OCI-LY3 (cell line): ENCODE results near the gene BROX.
"Not testable (repeated sequence)": the region's sequence is repeated elsewhere in the genome, so short reads cannot be mapped to it uniquely, and the experiment has no call there.

Source experiments
- H2AFZ ChIP-seq: fragments of 200-600, 300-600 bp; shearing (Covaris generic); 2 replicates; pipeline ENCODE4 v1.6.0; 2014; ENCODE audit warnings: antibody characterized with exemption, low read depth, low read length
- H3K27ac ChIP-seq: fragments of 200-600, 300-600 bp; sonication (generic); 2 replicates; pipeline ENCODE4 v1.5.1; 2014; ENCODE audit warnings: mild to moderate bottlenecking, low read length, moderate library complexity, mixed read lengths
- H3K27me3 ChIP-seq: fragments of 200-600, 300-600 bp; sonication (generic); 2 replicates; pipeline ENCODE4 v1.6.1; 2014; ENCODE audit warnings: low read depth, low read length, mixed read lengths
- H3K36me3 ChIP-seq: fragments of 200-600, 300-600 bp; sonication (generic); replicated peaks from 2 replicates; pipeline ENCODE3; 2014; ENCODE audit warnings: low read depth, low read length, mixed read lengths
- H3K4me1 ChIP-seq: fragments of 300-600, 200-600 bp; sonication (generic); 2 replicates; pipeline ENCODE4 v1.6.1; 2014; ENCODE audit warnings: low read length, mixed read lengths
- H3K4me2 ChIP-seq: fragments of 200-600, 300-600 bp; sonication (generic); 2 replicates; pipeline ENCODE4 v1.6.1; 2014; ENCODE audit warnings: low read length, mixed read lengths
- H3K4me3 ChIP-seq: fragments of 300-600, 200-600 bp; sonication (generic); 2 replicates; pipeline ENCODE4 v1.5.1; 2014; ENCODE audit warnings: antibody characterized with exemption, mild to moderate bottlenecking, low read length, moderate library complexity
- H3K79me2 ChIP-seq: fragments of 300-600, 200-600 bp; shearing (Covaris generic); 2 replicates; pipeline ENCODE4 v1.6.1; 2014; ENCODE audit warnings: mild to moderate bottlenecking, low read length, mixed read lengths
- H3K9ac ChIP-seq: fragments of 300-600, 200-600 bp; shearing (Covaris generic); 2 replicates; pipeline ENCODE4 v1.6.0; 2014; ENCODE audit warnings: mild to moderate bottlenecking, low read length, moderate library complexity
- H3K9me3 ChIP-seq: fragments of 200-600, 300-600 bp; shearing (Covaris generic); 2 replicates; pipeline ENCODE4 v1.6.1; 2014; ENCODE audit warnings: low read length, mixed read lengths; ENCODE audit not compliant: insufficient read depth
- H4K20me1 ChIP-seq: fragments of 200-600, 300-600 bp; sonication (generic); 2 replicates; pipeline ENCODE4 v1.6.1; 2016; ENCODE audit warnings: low read length, mixed read lengths; ENCODE audit not compliant: insufficient read depth
- EZH2phosphoT487 ChIP-seq: fragments of 200-600 bp; shearing (Covaris generic); IDR thresholded peaks from 2 replicates; pipeline ENCODE4 v1.6.1; 2018; ENCODE audit warnings: antibody characterized with exemption, mixed run types, low read depth
- TF ChIP-seq, protein P1 (sequence below): fragments of 200-600, 300-600 bp; sonication (generic); IDR thresholded peaks from 2 replicates; pipeline ENCODE4 v1.5.1; 2014; ENCODE audit warnings: antibody characterized with exemption, low read length, low read depth

Gene BROX

DNA sequence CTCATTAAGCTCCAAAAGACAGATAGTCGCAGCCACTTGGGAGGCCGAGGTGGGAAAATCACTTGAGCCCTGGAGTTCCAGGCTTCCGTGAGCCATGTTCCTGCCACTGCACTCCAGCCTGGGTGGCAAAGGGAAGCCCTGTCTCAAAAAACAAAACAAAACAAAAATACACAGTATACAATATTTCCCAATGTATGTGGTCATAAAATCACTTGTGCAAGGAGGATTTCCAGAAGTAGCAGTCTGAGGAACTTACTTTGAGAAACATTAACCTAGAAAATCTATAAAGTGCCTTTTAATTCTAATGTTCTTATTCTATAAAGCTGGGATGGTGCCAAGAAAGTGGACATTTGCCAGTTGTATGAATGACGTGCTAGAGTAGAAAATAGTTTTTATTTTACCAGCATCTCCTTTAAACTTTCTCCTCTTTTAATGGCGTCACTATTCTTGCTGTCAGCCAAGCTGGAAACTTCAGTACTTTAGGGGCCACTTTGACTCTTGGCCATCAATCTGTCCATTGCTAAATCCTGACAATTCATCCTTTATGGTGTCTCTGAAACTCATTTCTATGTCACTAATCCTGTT is 47.2 kb downstream of the BROX start:
- no peaks in the 10 kb centered on the region for H4K20me1 ChIP-seq
- no peak overlapping the region for H2AFZ ChIP-seq
- no peak overlapping the region for H3K27ac ChIP-seq
- TF ChIP-seq EZH2phosphoT487, result no peak
- TF ChIP-seq, protein P1, sequence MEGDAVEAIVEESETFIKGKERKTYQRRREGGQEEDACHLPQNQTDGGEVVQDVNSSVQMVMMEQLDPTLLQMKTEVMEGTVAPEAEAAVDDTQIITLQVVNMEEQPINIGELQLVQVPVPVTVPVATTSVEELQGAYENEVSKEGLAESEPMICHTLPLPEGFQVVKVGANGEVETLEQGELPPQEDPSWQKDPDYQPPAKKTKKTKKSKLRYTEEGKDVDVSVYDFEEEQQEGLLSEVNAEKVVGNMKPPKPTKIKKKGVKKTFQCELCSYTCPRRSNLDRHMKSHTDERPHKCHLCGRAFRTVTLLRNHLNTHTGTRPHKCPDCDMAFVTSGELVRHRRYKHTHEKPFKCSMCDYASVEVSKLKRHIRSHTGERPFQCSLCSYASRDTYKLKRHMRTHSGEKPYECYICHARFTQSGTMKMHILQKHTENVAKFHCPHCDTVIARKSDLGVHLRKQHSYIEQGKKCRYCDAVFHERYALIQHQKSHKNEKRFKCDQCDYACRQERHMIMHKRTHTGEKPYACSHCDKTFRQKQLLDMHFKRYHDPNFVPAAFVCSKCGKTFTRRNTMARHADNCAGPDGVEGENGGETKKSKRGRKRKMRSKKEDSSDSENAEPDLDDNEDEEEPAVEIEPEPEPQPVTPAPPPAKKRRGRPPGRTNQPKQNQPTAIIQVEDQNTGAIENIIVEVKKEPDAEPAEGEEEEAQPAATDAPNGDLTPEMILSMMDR, result no peak
- H3K27me3 ChIP-seq, result no peaks in the 10 kb centered on the region; the same call in 1 of the 2 replicates
- no peak overlapping the region for H3K4me2 ChIP-seq
- H3K4me1 ChIP-seq, result no peaks in the 10 kb centered on the region
- H3K9ac ChIP-seq, result no peak overlapping the region
- H3K36me3 ChIP-seq, result no peaks in the 10 kb centered on the region
- no peaks in the 10 kb centered on the region for H3K9me3 ChIP-seq
- H3K79me2 ChIP-seq, result no peaks in the 10 kb centered on the region
- no peak overlapping the region for H3K4me3 ChIP-seq

DNA sequence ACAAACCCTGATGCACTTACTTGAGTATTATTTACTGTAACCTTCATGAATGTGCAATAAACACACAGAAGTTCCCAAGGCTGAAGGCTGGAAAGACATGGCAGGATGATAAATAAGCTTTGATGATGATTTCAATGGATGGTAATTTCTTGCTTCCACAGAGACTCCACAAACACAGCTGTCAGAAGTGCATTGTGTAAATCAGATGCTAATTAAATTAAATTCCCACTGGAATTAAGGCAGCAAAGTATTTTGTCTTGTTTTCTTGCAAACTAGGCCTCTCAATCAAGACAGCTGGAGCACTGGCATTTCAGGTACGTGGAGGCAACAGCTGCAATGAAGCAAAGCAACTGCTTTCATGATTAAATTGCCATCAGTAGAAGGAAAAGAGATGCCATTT is 48.7 kb downstream of the BROX start:
- H3K27ac ChIP-seq, result no peak overlapping the region
- H3K27me3 ChIP-seq, result no peaks in the 10 kb centered on the region; the same call in 1 of the 2 replicates
- H3K9me3 ChIP-seq, result no peaks in the 10 kb centered on the region
- H3K4me3 ChIP-seq, result no peak overlapping the region
- no peaks in the 10 kb centered on the region for H3K4me1 ChIP-seq
- H4K20me1 ChIP-seq, result no peaks in the 10 kb centered on the region
- no peak overlapping the region for H2AFZ ChIP-seq
- TF ChIP-seq, protein P1, result no peak
- no peak for TF ChIP-seq EZH2phosphoT487
- H3K36me3 ChIP-seq, result no peaks in the 10 kb centered on the region
- no peaks in the 10 kb centered on the region for H3K79me2 ChIP-seq
- H3K9ac ChIP-seq, result no peak overlapping the region
- no peak overlapping the region for H3K4me2 ChIP-seq

DNA sequence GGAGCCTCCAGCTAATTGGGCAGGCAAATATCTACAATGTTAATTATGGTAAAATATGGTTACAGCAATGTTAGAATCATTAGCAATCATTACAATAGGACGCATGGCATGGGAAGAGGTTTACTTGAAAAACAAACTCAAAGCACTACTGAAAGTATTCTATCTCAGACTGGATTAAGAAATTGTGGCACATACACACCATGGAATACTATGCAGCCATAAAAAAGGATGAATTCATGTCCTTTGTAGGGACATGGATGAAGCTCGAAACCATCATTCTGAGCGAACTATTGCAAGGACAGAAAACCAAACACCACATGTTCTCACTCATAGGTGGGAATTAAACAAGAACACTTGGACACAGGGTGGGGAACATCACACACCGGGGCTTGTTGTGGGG is 49.8 kb downstream of the BROX start:
- not testable (repeated sequence) for H3K4me1 ChIP-seq, H3K79me2 ChIP-seq, H3K27me3 ChIP-seq, H3K27ac ChIP-seq, H3K9ac ChIP-seq, H4K20me1 ChIP-seq, H3K9me3 ChIP-seq, H3K4me2 ChIP-seq, H3K36me3 ChIP-seq, H3K4me3 ChIP-seq, H2AFZ ChIP-seq

DNA sequence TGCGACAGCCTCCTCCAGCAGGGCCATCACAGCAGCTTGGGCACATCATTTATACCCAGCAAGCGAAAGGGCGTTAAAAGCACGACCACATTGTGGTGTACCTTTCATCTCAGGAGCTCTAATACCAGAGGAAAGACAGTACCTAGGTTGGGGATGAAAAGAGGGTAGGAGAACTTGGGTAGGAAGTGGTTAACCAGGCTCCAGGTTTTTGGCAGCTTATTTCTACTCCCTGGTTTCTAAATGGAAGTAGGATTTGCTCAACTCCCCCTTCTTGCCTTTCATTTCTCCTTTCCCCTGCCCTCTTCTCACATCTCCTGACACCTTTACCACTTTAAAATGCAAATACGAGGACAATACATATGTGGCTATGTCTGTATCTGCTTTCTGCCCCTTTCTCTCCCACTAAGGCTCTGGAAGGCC is 54.8 kb downstream of the BROX start:
- Histone ChIP-seq H3K4me2 (peak overlapping the region; percentile 17; the same call in 1 of the 2 replicates), H3K4me3 (no peak overlapping the region), H3K36me3 (peaks cover 3% of the 10 kb centered on the region), H3K9ac (no peak overlapping the region), H2AFZ (no peak overlapping the region), H4K20me1 (no peaks in the 10 kb centered on the region), H3K27me3 (no peaks in the 10 kb centered on the region), H3K9me3 (peaks cover 12% of the 10 kb centered on the region; the same call in 1 of the 2 replicates), H3K27ac (no peak overlapping the region), H3K4me1 (peaks cover 8% of the 10 kb centered on the region), H3K79me2 (no peaks in the 10 kb centered on the region)
- TF ChIP-seq, protein P1, result no peak
- no peak for TF ChIP-seq EZH2phosphoT487
